Lower lobe of right lung (tissue), 2 donors: ENCODE results near the gene PERCC1. TPM values are rescaled to one million over a fixed set of nuclear protein-coding genes. Genes with fewer than 3 reads are reported as not detected.
A peak's percentile ranks its signal among the peaks of the same experiment; 100 is the strongest.
"Not testable (repeated sequence)": the region's sequence is repeated elsewhere in the genome, so short reads cannot be mapped to it uniquely, and the experiment has no call there.

Source experiments
- ATAC-seq, 2 donors: fragments of 200-7000 bp; cut with Tn5 transposase; one replicate each; pipeline ENCODE4 v1.9.1; 2020 to 2022; ENCODE audit warnings: mild to moderate bottlenecking in 2 of 2, moderate library complexity in 2 of 2
- DNase-seq: peaks from one replicate; pipeline ENCODE4 v3.0.0-alpha.2; 2020
- H3K27ac ChIP-seq: fragments of 200-600 bp; one replicate; pipeline ENCODE4 v1.8.0; 2022
- H3K27me3 ChIP-seq: fragments of 200-600 bp; one replicate; pipeline ENCODE4 v1.8.0; 2022; ENCODE audit warnings: low read depth
- H3K36me3 ChIP-seq: fragments of 200-600 bp; one replicate; pipeline ENCODE4 v1.8.0; 2022; ENCODE audit warnings: mild to moderate bottlenecking
- H3K4me1 ChIP-seq: fragments of 200-600 bp; one replicate; pipeline ENCODE4 v1.8.0; 2022
- H3K4me3 ChIP-seq: fragments of 200-600 bp; one replicate; pipeline ENCODE4 v1.8.0; 2022; ENCODE audit warnings: mild to moderate bottlenecking
- H3K9me3 ChIP-seq: fragments of 200-600 bp; one replicate; pipeline ENCODE4 v1.8.0; 2022
- intact Hi-C: fragments of 100-400 bp; cut with DNase I; formaldehyde crosslinking; loops from one replicate; pipeline ENCODE4 v1.11.0; 2022
- total RNA-seq: library from RNA; stranded (reverse); fragmentation: NEBNext Ultra II Directional; extraction: Animal tissue kit (Norgen Biotek cat#: 25700); gene quantifications from one replicate; pipeline ENCODE4 v1.2.1, GENCODE V29; 2021
- TF ChIP-seq, protein P1 (sequence below): fragments of 200-600 bp; IDR thresholded peaks from one replicate; pipeline ENCODE4 v1.8.0; 2022; ENCODE audit warnings: antibody characterized with exemption, mild to moderate bottlenecking
- donor health status: DM: no; HTN: yes; CAD: no; lungs with severe emphysema.

PERCC1 gene
- total RNA-seq, 1 donor from 2014 or later = not detected

GRCh38 chr16:1465567-1465915 is 34.7 kb downstream of the PERCC1 start:
- no peak for ATAC-seq
- TF ChIP-seq, protein P1, sequence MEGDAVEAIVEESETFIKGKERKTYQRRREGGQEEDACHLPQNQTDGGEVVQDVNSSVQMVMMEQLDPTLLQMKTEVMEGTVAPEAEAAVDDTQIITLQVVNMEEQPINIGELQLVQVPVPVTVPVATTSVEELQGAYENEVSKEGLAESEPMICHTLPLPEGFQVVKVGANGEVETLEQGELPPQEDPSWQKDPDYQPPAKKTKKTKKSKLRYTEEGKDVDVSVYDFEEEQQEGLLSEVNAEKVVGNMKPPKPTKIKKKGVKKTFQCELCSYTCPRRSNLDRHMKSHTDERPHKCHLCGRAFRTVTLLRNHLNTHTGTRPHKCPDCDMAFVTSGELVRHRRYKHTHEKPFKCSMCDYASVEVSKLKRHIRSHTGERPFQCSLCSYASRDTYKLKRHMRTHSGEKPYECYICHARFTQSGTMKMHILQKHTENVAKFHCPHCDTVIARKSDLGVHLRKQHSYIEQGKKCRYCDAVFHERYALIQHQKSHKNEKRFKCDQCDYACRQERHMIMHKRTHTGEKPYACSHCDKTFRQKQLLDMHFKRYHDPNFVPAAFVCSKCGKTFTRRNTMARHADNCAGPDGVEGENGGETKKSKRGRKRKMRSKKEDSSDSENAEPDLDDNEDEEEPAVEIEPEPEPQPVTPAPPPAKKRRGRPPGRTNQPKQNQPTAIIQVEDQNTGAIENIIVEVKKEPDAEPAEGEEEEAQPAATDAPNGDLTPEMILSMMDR = no peak
- peaks cover 5% of the 10 kb centered on the region for H3K4me1 ChIP-seq
- no peaks in the 10 kb centered on the region for H3K27me3 ChIP-seq
- no peak overlapping the region for H3K4me3 ChIP-seq
- DNase-seq = no peak
- no peaks in the 10 kb centered on the region for H3K9me3 ChIP-seq
- H3K27ac ChIP-seq = no peak overlapping the region
- intact Hi-C loops = no loop called here
- peaks cover 34% of the 10 kb centered on the region for H3K36me3 ChIP-seq

DNA sequence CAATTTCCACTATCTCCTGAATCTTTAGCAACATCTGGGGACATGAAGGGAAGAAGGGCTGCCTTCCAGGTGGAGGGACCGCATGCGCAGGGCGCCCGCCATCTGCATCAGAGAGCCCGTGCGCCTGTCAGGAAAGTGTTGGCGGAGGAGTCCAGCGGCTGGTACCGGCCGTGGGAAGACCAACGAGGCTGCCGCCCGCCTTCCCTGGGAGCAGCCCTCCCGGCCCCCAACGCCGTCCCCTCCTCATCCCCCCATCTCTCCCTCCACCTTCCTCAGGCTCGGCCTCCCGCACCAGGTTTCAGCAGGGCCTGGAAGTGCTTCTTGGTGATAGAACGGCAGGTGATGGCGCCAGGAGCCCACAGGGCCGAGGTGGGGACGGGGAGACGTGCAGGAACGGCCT is 35.2 kb downstream of the PERCC1 start:
- Histone ChIP-seq H3K36me3 (peaks cover 28% of the 10 kb centered on the region), H3K4me1 (peaks cover 10% of the 10 kb centered on the region), H3K9me3 (no peaks in the 10 kb centered on the region), H3K27ac (no peak overlapping the region), H3K4me3 (no peak overlapping the region), H3K27me3 (no peaks in the 10 kb centered on the region)
- intact Hi-C loops = no loop called here
- no peak for ATAC-seq
- TF ChIP-seq, protein P1 = no peak
- no peak for DNase-seq

DNA sequence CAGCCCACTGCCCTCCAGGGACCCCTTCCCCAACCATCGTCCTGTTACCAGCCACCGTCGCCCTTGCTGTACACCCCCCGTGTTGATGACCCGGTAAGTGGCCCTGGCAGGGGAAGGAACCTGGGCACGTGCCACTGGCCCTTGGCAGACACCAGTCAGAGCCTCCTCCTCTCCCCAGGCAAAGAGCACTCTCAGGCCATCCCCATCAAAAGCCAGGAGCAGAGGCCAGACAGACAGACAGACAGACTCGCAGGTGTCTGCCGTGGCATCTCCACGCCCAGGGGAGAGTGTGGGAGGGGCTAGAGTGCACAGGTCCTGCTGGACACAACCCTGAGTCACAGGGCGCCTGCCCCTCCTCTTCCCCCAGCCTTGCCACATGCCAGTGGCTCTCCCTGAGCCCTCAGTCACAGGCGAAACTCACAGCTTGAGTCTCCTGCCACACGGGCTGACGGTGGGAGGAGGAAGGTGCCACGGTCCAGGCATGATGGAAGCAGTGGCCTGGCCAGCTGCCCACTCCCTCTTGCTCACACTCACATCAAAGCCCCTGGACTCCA is 36.2 kb downstream of the PERCC1 start:
- no peaks in the 10 kb centered on the region for H3K27me3 ChIP-seq

GRCh38 chr16:1468426-1468810 is 37.5 kb downstream of the PERCC1 start:
- Histone ChIP-seq H3K27ac (no peak overlapping the region), H3K4me3 (no peak overlapping the region)
- ATAC-seq = no peak

More for the DNA sequence above, 36.2 kb downstream of the PERCC1 start:
- ATAC-seq (no peak), DNase-seq (peak; percentile 45)
- intact Hi-C loops = no loop called here
- Histone ChIP-seq H3K27ac (no peak overlapping the region), H3K4me3 (no peak overlapping the region), H3K4me1 (peaks cover 19% of the 10 kb centered on the region), H3K36me3 (peaks cover 21% of the 10 kb centered on the region), H3K9me3 (no peaks in the 10 kb centered on the region)
- TF ChIP-seq, protein P1 = no peak

GRCh38 chr16:1469141-1469540 is 38.3 kb downstream of the PERCC1 start:
- ATAC-seq, H3K4me3 ChIP-seq, H3K36me3 ChIP-seq, H3K9me3 ChIP-seq, intact Hi-C loops, H3K27me3 ChIP-seq, DNase-seq: not testable (repeated sequence)
- Histone ChIP-seq H3K4me1 (peaks cover 35% of the 10 kb centered on the region), H3K27ac (peak overlapping the region; percentile 73)

More at GRCh38 chr16:1468426-1468810, 37.5 kb downstream of the PERCC1 start:
- intact Hi-C loops = no loop called here
- TF ChIP-seq, protein P1 = no peak
- Histone ChIP-seq H3K4me1 (peaks cover 27% of the 10 kb centered on the region), H3K27me3 (no peaks in the 10 kb centered on the region), H3K9me3 (no peaks in the 10 kb centered on the region), H3K36me3 (peaks cover 13% of the 10 kb centered on the region)
- no peak for DNase-seq

- Histone ChIP-seq H3K9me3 (no peaks in the 10 kb centered on the region), H3K27me3 (no peaks in the 10 kb centered on the region), H3K27ac (peak overlapping the region; percentile 73), H3K4me3 (peak overlapping the region; percentile 17), H3K36me3 (no peaks in the 10 kb centered on the region), H3K4me1 (peaks cover 36% of the 10 kb centered on the region)
- peak; percentile 43 to 59 for ATAC-seq
- TF ChIP-seq, protein P1 = no peak
- intact Hi-C loops = no loop called here
- DNase-seq = peak; percentile 58
Observed at GRCh38 chr16:1469693-1470201, 38.9 kb downstream of the PERCC1 start.
